HG03571 (cell line): ENCODE measurements around the gene GNAT3.

Experiments used
- ATAC-seq: cut with Tn5 transposase; IDR thresholded peaks from one replicate; pipeline ENCODE4 v1.9.1; 2021; ENCODE audit not compliant: unreplicated experiment

GNAT3 gene

DNA sequence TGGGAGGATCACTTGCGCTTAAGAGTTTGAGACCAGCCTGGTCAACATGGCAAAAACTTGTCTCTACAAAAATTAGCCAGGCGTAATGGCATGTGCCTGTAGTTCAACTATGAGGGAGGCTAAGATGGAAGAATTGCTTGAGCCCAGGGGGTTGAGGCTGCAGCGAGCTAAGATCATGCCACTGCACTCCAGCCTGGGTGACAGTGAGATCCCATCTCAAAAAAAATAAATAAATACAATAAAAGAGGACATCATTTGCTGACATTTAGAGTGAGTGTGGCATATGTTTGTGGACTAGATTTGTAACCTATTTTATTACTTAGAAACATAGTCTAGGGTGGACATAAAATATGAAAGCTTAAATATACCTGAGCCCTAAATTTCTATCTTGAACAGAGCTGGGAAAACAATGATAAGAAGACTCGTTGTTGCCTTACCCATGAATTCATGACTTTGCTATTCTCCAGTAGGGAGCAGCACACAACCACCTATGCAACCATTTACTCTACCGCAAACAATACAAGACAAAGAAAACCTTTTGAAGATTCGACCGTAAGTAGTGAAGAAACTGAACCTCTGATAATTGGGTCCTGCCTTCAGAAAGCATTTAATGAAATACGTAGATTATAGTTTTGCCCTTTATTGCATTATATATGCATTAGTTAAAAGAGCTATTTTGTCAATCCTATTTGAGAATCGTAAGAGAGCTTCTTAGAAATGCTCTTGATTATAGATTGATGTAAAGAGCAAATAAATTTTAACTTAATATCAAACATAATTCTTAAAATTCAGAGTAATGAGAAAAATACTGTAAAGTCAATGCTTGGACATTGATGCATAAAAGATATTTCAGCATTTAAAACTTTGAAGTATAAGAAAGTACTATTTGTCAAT, 83.5 kb downstream of the GNAT3 start:
- ATAC-seq, result no peak

DNA sequence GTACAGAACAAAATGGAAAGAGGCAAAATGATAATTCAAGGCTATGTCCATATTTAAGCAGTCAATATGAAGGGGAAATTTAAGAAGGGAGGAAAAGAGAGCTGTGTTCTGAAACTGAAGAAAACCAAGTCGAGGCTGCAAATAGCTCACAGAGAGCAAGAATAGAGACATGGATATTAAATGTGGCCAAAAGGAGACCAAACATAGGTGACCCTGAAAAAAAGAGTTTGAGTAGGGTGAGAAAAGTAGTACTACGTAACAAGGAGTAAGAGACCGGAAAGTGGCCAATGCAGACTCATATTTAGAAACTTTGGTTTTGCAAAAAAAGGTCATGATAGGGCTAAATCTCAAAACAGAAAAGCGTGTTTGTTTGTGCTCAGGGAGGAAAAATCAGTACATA, 84.6 kb downstream of the GNAT3 start:
- no peak for ATAC-seq

DNA sequence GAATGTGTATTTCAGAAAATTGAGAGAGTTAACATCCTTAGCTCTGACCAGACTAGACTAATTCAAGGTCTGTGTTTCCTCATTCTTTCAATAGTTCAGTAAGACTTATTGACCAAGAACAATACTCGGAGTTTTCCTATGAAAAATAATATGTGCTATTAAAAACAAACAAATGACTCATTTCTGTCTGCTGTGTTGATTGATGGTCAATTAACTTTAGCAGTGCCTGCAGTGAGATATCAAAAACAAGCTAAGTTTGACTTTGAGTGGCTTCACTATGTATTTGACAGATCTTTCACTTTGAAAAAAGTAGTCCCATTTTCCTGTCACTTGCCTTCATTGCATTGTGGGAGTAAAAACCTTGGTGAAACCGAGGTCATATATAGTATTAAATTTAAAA, 91.0 kb downstream of the GNAT3 start:
- no peak for ATAC-seq

DNA sequence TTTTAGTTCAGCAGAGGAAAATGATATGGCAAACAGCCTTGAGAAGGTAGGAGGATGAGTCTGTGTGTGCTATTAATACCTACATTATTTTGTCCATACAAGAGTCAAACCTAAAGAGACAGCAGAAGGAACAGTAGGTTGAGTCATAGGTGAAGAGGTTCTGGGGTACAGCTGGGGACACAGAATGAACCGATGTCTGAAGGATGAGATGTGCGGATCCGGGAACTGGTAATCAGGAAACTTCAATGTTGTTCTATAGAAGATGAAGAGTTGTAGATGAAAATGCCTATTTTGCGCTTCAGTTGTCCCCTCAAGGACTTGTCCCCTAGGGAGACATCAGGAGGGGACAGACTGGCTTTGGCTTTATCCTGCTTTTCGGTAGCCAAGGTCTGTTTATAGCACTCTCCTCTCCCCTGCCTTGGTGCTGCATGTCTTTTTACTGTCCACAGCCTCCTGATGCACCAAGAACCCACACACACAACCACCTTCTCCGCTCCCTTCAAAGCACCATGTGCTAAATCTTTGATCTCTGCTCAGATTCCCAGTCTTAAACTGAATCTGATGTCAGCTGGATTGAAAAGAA, 94.6 kb downstream of the GNAT3 start:
- ATAC-seq, result no peak

DNA sequence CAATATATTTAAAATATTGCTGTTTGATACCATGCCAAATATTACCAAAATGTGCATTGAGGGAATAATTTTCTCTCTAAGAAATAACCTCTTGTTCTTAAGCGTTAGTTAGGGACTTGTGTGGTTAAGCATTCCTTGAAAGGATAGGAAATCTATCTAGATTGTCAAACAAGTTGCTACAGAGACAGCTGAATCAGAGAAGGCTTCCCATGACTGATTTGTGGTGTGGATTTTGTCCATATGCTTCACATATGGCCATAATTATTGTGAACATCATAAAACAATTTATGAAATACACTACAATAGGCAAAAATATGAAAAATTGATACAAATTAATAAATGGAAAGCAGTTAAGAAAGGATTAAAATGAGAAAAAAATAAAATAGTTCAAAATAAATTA, 96.3 kb downstream of the GNAT3 start:
- no peak for ATAC-seq

DNA sequence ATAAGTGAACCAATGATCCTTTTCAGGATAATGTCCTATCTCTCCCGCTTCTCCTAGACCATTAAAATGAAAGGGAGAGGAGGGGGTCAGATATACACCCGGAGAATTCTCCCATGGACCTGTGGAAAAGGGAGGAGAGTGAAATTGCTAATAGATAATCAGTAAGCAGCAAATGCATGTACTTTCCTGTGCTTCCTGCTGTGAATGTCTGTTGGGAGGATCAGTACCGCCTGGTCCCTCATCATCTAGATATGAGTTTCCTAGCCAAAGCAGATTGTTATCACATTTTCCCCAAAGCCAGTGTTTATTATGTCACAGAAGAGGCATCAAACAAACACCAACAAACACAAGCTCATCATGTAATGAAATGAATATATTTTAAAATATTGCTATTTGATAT, 96.8 kb downstream of the GNAT3 start:
- ATAC-seq, result no peak

DNA sequence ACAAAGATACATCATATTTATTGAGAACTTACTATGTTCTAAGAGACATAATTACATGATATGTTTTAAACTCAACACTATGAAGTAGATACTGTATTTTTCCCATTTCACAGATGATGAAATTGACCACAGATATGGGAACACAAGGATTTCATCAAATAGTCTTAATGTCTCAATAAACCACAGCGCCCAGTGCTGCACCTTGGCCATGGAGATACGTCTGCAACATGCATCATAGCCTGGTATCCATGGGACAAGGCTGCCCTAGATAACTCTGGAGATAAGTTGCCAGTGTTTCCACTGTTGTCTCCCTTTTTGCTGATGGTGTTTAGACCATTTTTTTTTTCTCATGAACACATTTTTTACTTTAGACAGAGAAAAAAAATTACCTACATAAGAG, 97.5 kb downstream of the GNAT3 start:
- ATAC-seq, result no peak

DNA sequence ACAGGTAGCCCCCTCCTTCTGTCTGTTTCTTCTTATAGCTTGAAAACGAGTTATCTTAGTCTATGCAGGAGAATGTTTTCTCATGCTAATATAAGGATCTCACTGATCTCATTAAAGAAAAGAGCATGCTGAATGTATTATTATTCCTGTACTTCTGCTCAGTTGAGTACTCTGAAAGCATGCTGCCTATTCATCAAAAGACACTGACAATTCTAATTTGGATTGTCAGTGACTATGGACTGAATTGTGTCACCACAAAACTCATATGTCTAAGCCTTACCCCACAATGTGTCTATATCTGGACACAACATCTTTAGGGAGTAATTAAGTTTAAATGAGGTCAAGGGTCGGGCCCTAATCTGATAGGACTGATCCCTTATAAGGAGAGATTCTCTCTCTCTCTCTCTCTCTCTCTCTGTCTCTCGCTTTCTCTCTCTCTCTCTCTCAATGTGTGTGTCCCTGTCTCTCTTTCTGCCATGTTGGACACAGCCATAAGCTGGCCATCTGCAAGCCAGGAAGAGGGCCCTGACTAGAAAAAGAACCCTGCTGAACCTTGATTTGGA, 98.4 kb downstream of the GNAT3 start:
- ATAC-seq, result no peak

DNA sequence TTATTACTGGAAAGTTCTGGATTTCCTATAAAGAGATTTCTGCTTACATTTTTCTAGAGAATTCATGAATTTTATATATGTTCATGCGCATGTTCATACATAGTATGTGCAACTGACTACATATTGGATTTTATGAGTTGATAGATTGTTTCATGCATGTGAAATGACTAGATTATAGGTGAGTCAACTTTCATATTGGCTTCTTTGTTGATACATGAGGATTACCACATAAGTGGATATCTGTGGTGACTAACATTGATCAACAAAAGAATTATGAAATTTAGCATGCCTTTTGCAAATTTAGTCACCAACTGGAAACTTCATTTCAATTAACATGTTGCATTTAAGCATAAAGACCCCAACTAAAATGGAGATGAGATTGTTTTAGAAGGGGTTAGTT, 99.0 kb downstream of the GNAT3 start:
- ATAC-seq, result no peak

DNA sequence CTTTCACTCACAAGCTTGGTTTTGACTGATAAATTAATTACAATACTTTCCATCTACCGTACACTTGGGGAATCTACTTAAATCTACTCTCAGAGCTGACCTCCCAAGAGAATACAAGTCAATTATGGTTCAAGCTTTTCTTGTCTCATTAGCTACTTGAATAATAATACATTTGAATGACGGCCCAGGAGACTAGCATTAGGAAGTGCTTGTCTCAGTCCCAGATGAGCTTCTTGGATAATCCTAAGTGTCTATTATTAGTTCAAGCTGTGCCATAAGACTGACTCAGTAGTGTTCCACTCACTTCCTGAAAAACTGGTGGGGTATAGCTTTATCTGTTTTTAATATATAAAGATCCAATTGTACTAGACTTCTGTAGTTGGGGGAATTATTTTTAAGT, 100.2 kb downstream of the GNAT3 start:
- ATAC-seq, result no peak

DNA sequence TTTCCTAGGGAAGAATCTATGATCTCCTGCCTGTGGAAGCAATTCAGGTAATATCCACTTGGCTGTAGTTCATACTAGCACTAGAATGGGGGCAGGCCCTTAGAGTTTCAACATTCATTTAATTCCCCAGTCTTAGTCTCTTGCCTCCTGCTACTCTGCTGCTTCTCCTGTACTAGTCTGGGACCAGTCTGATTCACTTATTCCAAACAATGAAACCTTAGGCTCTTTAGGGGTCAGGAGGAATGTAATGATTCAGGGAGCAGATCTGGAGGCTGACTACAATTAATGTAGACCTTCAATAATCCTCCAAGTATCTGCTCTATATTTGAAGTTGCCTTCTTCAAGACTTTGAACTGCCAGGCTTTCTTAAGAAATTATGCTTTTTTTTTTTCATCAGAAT, 101.8 kb downstream of the GNAT3 start:
- no peak for ATAC-seq
